GM20431 (cell line): Measurements from ENCODE around the gene C12orf54.
"Not testable (repeated sequence)": the region's sequence is repeated elsewhere in the genome, so short reads cannot be mapped to it uniquely, and the experiment has no call there.

Experiments
- in situ Hi-C: fragments of 300-500 bp; cut with MseI, MboI; formaldehyde crosslinking; loops from one replicate; pipeline ENCODE4 v1.15.0; 2020; ENCODE audit warnings: low sequenced_read_pairs; ENCODE audit not compliant: unreplicated experiment

The C12orf54 gene

DNA sequence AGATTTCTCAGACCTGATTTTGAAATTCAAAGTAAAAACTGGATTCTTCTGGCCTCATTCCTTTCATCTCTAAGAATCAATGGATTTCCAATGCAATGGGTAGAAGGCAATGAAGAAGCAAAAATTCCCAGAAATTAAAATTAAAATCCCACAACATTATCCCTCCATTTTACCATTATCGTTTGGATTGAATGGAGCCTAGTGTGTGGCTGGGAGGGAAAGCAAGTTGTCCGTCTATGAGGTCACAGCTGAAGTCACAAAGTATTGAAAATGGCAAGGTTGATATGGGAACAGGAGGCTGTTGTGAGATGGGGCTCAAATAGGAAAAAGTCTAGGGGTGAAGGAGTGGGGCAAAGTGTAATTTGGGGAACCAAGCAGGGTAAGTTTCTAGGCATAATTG is at the start of gene C12orf54:
TSS of gene C12orf54 (plus strand) at position 301 of the 400 bp plus-strand sequence. CDS start 799 bp downstream, outside the sequence.
- in situ Hi-C loops, result no loop called here

DNA sequence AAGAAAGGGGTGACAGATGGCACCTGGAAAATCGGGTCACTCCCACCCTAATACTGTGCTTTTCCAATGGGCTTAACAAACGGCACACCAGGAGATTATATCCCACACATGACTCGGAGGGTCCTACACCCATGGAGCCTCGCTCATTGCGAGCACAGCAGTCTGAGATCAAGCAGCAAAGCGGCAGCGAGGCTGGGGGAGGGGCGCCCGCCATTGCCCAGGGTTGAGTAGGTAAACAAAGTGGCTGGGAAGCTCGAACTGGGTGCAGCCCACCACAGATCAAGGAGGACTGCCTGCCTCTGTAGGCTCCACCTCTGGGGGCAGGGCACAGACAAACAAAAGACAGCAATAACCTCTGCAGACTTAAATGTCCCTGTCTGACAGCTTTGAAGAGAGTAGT is 48.3 kb upstream of the C12orf54 start:
- in situ Hi-C loops, result not testable (repeated sequence)

DNA sequence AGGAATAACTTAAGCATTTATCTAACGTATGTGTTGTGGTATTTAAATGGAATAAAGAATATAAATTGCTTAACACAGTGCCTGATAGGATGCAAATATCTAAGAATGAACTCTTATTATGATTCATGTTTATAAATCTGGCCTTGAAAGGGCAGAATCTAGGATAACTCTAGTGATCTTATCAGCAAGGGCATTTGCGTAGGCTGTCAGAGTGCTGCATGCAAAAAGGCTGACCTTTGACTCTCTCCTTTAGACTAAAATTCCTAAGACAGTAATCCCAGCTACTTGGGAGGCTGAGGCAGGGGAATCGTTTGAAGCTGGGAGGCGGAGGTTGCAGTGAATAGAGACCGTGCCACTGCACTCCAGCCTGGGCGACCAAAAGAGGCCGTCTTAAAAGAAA is 41.2 kb upstream of the C12orf54 start:
- in situ Hi-C loops, result no loop called here

DNA sequence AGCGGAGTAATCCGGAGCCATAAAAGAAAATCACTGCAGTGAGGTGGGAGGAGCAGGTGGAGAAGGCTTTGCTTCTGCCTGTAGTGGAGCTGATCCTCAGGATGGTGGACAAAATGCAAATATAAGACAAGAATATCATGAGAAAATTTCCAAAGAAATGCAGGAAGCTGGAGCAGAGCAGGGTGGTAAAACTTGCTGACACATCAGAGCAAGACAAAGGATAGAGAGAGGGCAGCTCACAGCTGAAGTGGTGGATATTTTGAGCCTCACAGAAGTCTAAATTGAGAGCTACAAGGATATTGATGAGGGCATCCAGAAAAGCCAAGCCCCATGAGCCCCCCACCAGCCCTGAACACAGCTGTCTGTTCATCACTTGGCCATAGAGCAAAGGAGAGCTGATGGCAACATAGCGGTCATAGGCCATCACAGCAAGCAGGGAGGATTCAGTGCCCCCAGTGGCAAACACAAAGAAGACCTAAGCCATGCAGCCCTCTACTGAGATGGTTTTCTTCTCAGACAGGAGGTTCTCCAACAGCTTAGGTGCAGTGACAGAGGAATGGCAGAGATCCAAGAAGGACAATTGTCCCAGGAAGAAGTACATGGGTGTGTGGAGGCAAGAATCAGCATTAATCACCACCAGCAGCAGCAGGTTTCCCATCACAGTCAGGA is 40.0 kb upstream of the C12orf54 start:
- in situ Hi-C loops, result no loop called here

DNA sequence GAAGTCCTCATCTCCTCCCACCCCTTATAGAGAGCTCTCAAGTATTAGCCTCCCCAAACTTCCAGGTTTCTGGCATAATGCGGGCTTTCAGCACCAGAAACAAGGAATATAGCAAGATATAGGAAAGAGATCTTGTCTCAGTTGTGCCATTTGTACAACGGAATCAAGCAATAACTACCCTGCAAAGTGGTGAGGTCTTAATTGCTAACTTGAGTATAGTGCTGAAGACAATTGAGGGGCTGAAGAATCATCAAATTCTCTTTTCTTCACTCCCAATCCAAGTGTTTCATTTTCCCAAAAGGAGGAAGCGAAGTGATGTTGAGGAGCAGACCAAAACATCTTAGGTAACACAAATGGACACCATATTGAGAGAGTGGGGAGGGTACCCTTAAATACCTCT is 36.8 kb upstream of the C12orf54 start:
- in situ Hi-C loops, result no loop called here

DNA sequence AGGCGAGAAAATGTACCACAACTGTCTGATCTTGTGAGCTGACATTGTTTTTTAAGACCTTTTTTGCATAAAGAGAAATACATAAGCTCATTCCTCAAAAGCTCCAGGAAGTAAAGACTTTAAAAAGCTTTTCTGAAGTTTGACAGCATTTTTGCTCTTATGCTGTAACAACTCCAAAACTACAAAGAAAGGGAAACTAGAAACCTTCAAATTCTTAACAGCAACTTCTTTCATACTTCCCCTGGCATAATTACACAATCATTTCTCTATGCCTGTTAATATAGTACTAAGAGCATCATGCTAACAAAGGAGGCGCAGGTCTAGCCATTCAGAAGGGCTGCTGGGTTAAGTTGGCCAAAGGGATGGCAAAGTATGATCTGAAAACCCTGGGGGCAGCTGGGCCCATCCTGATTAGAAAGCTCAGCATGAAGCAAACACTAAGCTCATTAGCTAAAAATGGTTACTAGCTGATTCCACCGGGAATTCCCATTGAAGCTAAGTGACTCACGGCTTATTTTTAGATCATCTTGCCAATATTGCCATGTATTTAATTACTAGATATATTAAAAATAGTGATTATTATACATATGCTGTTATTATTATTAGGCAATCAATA is 36.0 kb upstream of the C12orf54 start:
- in situ Hi-C loops, result no loop called here

DNA sequence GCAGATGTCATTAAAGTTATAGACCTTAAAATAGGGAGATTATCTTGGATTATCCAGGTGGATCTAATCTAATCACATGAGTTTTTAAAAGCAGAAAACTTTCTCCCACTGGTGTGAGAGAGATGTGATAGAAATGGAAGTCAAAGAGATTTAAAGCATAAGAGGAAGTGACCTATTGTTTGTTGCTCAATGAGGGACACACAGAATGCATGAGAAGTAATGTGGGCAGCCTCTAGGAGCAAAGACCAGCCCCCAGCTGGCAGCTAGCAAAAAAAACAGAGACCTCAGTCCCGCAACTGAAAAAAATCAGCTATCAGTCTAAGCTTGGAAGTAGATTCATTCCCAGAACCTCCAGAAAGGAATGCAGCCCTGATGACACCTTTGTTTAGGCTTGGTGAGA is 34.5 kb upstream of the C12orf54 start:
- in situ Hi-C loops, result no loop called here

DNA sequence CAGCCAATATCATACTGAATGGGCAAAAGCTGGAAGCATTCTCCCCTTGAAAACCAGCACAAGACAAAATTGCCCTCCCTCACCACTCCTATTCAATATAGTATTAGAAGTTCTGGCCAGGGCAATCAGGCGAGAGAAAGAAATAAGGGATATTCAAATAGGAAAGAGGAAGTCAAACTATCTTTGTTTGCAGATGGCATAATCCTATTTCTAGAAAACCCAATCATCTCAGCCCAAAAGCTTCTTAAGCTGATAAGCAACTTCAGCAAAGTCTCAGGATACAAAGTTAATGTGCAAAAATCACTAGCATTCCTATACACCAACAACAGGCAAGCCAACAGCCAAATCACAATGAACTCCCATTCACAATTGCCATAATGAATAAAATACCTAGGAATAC is 30.9 kb upstream of the C12orf54 start:
- in situ Hi-C loops, result no loop called here

DNA sequence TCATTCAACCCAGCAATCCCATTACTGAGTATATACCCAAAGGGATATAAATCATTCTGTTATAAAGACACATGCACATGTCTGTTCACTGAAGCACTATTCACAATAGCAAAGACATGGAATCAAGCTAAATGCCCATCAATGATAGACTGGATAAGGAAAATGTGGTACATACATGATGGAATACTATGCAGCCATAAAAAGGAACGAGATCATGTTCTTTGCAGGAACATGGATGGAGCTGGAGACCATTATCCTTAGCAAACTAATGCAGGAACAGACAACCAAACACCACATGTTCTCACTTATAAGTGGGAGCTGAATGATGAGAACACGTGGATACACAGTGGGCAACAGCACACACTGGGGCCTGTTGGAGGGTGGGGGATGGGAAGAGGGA is 29.3 kb upstream of the C12orf54 start:
- in situ Hi-C loops, result not testable (repeated sequence)

DNA sequence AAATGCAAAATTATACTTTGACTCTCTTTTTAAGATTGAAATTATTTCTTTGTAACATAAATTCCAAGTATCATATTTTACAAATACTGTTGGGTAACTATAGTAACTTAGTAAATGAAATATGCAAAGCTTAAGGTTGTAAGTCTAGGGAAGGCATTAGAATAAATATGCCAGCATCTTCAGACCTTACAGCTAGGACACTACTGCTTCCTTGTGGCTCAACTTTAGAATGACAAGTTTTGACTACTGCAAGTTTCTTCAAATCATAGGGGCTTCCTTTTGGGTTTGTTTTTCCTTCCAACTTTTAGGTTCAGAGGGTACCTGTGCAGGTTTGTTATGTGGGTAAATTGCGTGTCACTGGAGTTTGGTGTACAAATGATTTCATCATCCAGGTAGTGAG is 27.6 kb upstream of the C12orf54 start:
- in situ Hi-C loops, result no loop called here

DNA sequence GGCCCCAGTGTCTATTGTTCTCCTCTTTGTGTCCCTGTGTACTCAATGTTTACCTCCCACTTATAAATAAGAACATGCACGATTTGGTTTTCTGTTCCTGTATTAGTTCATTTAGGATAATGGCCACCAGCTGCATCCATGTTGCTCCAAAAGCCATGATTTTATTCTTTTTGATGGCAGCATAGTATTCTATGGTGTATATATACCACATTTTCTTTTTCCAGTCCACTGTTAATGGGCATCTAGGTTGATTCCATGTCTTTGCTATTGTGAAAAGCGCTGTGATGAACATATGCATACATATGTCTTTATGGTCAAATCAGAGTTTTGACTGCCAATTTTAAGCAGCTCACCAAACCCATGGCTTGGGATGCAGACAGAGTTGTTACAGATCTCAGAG is 27.2 kb upstream of the C12orf54 start:
- in situ Hi-C loops, result no loop called here

DNA sequence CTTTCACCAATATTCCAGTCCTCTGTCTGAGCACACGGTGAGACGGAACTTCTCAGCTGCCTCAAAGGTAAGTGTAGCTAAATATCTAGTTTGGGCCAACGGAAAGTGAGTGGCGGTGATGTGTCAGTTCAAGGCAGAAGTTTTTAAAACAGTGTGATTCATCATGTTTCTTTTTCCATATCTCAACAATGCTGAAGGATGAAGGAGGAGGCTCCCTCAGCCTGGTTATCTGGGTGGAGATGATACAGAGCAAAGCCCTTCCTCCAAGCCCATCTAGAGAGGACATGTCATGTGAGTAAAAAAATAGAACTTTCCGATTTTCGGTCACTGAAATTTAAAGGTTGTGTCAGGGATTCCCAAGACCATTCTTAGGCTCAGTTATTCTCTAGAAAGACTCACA is 23.0 kb upstream of the C12orf54 start:
- in situ Hi-C loops, result no loop called here

DNA sequence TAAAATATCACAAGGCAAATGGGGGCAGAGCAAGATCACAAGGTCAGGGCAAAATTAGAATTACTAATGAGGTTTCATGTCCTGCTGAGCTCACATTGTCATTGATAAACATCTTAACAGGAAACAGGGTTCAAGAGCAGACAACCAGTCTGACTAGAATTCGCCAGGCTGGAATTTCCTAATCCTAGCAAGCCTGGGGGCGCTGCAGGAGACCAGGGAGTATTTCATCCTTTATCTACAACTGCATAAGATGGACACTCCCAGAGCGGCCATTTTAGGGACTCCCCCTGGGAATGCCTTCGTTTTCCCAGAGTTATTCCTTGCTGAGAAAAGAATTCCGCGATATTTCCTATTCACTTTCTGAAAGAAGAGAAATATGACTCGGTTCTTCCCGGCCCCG is 13.3 kb upstream of the C12orf54 start:
- in situ Hi-C loops, result not testable (repeated sequence)

DNA sequence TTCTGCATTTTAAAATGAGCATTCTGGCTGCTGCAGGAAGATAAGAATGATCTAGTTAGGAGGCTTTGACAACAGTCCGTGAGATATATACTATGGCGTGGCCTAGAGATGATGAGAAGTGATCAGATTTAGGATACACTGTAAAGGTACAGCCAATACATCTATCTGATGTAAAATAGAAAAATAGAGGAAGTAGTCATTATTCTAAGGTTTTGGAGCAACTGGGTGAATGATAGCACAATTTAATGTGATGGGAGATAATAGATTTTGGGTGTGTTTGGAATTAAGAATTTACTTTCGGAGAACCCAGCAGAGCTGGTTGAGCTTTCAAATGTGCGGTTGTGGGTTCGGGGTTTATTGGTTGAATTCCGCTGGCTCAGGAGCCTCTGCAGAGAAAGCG is 10.0 kb upstream of the C12orf54 start, which contains the start of gene ANP32D:
TSS of gene ANP32D (plus strand) at position 301 of the 400 bp plus-strand sequence. CDS start 106 bp downstream, outside the sequence.
- in situ Hi-C loops, result no loop called here

DNA sequence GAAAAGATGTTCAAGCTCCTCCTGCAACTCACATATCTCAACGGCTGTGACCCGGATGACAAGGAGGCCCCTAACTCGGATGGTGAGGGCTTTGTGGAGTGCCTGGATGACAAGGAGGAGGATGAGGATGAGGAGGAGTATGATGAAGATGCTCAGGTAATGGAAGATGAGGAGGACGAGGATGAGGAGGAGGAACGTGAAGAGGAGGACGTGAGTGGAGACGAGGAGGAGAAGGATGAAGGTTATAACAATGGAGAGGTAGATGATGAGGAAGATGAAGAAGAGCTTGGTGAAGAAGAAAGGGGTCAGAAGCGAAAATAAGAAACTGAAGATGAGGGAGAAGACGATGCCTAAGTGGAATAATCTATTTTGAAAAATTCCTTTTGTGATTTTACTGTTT is 9.2 kb upstream of the C12orf54 start:
- in situ Hi-C loops, result no loop called here

DNA sequence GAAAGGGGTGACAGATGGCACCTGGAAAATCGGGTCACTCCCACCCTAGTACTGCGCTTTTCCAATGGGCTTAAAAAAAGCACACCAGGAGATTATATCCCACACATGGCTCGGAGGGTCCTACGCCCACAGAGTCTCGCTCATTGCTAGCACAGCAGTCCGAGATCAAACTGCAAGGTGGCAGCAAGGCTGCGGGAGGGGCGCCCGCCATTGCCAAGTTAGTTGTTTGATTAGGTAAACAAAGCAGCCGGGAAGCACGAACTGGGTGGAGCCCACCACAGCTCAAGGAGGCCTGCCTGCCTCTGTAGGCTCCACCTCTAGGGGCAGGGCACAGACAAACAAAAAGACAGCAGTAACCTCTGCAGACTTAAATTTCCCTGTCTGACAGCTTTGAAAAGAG is 7.8 kb upstream of the C12orf54 start:
- in situ Hi-C loops, result not testable (repeated sequence)

DNA sequence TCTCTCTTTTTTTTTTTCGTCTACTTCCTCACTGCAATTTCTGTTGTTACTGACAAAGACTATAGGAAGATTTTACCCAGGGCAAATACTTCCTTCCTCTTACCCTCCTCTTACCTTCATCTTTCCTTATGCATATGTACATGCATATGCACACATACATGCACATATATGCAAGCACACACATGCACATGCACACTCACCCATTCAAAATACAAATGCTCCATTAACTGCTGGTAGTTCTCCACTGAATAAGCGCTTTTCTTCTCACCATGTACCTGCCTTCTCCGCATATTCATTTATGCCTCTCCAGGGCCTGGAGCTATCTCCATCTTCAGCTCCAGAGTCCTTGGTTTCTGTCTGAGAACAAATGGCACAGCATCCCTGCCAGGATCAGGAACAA is 632 bp downstream of the C12orf54 start:
- in situ Hi-C loops, result no loop called here

DNA sequence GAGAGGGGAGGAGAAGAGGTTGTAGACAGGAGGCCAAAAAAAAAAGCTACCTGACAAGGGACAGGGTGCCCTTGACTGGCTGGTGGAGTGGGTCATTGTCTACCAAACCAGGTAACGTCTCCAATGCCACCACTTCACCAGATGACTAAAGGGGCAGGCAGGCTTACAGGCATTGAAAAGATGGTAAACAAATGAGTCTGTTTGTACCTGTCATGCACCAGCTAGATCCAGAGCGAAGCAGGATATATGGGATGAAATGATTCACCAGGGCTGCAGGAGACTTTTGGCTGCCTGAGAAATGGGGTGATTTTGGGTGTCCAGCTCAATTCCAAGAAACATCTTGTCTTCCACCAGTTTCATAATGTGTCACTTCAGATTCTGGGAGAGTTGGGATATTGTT is 4.0 kb downstream of the C12orf54 start:
- in situ Hi-C loops, result no loop called here

DNA sequence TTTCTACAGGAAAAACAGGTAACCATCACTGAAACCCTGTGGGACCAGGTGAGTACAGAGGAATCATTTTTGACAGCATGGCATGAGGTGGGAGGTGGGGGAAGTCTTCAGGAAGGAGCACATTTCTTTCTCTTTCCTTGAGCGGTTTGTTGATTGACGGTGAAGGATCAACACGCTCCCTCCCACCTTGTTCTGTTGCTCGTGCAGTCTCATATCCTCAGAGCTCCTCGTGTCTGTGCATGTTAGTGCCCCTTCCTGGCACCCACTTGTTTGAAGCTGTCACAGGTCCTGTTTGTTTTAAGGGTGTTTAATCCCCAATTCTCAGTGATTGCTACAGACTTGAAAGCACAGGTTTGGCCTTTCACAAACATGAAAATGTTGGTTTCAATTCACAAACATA is 4.4 kb downstream of the C12orf54 start:
- in situ Hi-C loops, result no loop called here

DNA sequence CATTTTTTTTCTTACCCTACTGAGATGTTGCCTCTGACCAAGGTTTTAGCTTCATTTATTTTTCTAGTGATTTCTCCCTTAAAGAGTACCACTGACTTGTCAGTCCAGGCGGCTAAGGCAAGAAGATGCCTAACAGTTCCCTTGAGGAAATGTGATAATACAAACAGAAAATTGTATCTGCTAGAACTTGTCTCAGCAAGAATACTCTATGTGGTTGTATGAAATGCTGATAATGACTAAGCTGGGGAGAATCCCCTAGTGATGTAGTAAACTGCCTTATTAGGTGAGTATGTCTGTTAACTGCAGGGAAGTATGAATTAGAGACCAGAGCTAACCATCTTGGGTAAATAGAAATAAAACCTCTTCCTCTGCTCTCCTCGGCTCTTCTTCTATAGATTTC is 6.7 kb downstream of the C12orf54 start:
- in situ Hi-C loops, result no loop called here

DNA sequence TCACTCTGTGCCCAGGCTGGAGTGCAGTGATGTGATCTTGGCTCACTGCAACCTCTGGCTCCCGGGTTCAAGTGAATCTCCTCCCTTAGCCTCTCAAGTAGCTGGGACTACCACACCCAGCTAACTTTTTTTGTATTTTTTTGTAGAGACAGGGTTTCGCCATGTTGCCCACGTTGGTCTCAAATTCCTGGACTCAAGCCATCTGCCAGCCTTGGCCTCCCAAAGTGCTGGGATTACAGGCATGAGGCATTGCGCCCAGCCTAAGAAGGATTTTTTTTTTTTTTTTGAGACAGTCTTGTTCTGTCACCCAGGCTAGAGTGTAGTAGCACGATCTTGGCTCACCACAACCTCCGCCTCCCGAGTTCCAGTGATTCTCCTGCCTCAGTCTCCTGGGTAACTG is 7.2 kb downstream of the C12orf54 start:
- in situ Hi-C loops, result not testable (repeated sequence)

DNA sequence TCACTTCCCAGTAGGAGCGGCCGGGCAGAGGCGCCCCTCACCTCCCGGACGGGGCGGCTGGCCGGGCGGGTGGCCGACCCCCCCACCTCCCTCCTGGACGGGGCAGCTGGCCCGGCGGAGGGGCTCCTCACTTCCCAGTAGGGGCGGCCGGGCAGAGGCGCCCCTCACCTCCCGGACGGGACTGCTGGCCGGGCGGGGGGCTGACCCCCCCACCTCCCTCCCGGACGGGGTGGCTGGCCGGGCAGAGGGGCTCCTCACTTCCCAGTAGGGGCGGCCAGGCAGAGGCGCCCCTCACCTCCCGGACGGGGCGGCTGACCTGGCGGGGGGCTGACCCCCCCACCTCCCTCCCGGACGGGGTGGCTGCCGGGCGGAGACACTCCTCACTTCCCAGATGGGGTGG is 18.0 kb downstream of the C12orf54 start:
- in situ Hi-C loops, result not testable (repeated sequence)
